ENCODE measurements around the gene RPP25.

RPP25 gene, protein sequence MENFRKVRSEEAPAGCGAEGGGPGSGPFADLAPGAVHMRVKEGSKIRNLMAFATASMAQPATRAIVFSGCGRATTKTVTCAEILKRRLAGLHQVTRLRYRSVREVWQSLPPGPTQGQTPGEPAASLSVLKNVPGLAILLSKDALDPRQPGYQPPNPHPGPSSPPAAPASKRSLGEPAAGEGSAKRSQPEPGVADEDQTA

GRCh38 chr15:74956648-74957475 is at the start of gene RPP25:
TSS of gene RPP25 (minus strand) at chr15:74956772. CDS start at chr15:74956583, 189 bp downstream.
- DNase-seq = no peak

DNA sequence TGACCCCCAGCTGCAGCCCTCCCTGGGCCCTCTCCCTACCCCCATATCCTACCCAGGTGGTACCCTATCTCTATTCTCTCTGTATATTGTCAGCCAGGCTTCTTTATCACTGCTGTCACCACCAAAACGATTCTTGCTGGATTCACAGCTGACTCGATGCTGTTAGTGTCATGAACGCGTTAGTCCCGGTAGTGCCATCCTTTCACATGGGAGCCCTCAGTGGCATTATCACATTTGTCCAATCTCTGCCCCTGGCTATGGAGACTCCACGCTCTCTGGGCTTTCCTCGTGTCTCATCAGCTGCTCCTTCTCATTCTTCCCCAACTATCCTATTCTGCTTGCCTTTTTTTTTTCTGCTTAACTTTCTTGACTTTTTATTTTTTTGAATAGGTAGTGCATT is 45.8 kb upstream of the RPP25 start:
- DNase-seq = no peak

GRCh38 chr15:75001310-75001709 is 44.7 kb upstream of the RPP25 start:
- DNase-seq = no peak

DNA sequence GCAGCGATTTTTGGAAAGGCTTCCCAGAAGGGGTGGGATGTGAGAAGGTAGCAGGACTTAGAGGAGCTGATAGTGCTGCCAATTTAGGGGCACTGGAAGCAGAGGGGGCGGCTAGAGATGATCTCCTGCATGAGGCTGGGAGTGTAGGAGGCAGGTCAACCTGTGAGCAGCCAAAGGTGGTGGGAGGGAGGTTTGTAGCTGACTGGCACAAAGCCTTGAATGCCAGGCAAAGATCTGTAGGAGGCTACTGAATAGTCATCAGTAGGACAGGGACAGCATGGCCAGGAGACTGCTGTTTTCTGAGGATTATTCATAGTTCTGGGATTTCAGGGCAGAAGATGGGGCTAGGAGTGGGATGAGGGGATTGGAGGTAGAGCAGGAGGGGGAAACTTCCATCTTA is 41.0 kb upstream of the RPP25 start:
- no peak for DNase-seq

GRCh38 chr15:74997141-74997540 is 40.6 kb upstream of the RPP25 start:
- DNase-seq = no peak

GRCh38 chr15:74995779-74996765 is 39.5 kb upstream of the RPP25 start:
- DNase-seq = no peak

DNA sequence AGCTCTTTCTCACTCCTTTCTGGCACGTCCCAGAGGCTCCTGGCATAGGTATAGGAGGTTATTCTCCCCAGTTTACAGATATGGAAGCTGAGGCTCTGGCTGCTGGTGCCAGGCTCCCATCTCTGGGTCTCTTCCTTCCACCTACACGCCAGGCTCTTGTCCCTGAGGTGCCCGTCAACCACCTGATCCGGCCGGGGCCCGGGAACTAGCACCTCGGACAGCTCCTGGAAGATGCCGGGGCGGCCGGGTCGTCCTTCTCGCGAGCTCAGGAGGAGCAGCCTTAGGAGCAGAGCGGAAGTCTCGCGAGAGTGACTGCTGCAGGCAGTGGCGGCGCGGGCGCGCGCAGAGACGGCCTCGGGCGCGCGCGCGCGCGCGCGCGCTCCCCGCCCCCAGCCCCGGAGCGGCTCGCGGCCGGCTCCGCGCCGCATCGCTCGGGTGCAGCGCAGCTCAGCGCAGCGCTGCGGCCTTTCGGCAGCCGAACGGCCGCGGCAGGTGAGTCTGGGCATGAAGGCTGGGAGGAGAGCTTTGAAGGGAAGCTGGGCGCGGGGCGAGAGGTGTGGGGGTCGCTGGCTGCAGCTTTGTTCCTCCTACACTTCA is 38.7 kb upstream of the RPP25 start, which contains the start of gene SCAMP5:
TSS of gene SCAMP5 (plus strand) at position 382 of the 597 bp plus-strand sequence. CDS start 16,277 bp downstream, outside the sequence.
- no peak for DNase-seq

DNA sequence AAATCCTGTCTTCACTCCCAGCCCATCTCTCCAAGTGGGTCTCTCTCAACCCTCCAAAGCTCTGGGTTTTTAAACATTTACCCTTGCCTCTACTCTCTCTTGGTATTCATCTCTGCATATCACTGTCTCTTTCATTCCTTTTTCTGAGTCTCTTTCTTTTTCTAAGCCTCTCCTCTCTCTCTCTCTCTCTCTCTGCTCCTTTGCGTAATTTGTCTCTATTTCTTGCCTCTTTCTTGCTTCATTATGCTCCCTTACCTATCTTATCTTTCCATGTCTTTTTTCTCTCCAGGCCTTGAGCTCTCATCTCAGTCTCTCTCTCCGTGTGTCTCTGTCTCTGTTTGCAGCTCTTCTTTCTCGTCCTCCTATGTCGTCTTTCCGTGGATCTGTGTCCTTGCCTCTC is 38.1 kb upstream of the RPP25 start:
- DNase-seq = no peak

- no peak for DNase-seq
Measured at GRCh38 chr15:74994236-74994635, 37.7 kb upstream of the RPP25 start.

GRCh38 chr15:74992619-74993018 is 36.0 kb upstream of the RPP25 start:
- DNase-seq = no peak

GRCh38 chr15:74989527-74989926 is 33.0 kb upstream of the RPP25 start:
- DNase-seq = no peak

DNA sequence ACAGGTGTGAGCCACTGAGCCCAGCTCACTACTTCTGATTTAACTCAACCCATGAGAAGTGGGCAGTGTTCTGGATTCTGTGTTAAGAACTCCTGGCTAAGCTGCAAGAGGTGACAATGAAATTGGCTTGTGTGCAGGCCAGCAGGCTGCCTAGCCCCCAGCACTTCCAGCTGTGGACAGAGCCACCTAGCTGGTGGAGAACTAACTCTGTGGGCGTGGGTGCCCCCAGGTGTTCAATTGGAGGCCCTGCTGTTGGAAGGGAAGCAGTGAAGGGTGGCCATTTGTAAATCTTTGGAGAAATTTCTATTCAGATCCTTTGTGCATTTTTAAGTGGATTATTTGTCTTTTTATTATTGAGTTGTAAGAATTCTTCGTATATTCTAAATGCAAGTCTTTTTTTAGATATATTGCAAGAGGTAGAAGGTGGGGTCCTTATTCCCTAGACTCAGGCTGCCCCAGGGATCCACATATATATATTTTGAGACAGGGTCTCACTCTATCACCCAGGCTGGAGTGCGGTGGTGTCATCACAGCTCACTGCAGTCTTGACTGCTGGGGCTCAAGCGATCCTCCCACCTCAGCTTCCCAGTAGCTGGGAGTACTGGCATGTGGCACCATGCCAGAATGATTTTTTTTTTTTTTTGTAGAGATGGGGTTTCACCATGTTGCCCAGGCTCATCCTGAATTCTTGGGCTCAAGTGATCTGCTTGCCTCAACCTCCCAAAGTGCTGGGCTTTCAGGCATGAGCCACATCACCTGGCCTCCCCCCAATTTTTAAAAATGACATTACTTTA is 31.6 kb upstream of the RPP25 start:
- DNase-seq = peak; percentile 60

DNA sequence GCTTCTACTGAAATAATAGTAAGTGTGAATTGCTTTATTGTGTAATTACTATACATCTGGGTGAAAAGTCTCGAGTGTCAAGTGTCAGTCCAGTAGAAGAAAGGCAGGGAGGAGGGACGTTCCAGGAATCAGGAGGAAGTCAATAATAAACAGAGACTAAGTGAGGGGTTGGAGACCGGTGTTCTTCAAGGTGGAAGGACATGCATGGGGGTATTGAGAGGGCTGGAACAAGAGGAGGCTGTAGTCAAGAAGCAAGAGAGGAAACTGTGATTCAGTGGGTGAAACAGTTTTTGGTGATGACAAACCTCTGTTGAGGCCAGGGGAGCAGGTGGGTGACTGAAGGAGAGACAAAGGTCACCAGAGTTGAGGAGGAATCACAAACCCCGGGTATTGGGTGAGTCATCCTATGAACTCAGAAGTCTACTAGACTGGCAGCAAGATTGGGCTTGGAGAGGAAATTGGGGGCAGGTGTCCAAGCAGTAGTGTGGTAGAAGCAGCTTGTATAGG is 27.2 kb upstream of the RPP25 start:
- peak; percentile 87 for DNase-seq

DNA sequence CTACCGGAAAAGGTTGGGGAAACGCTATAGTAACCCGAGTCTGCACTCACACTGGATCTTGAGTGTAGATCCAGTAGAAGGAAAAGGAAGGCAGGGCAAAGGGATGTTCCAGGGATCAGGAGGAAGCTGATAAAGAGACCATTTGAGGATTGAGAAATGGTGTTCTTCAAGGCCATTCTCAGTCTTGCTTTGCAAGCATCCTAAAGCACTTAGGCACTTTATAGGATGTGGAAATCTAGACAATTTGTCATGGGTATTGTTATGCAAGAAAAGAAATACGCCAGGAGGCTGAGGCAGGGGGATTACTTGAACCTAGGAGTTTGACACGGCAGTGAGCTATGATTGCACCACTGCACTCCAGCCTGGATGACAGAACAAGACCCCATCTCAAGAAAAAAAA is 25.6 kb upstream of the RPP25 start:
- DNase-seq = no peak

DNA sequence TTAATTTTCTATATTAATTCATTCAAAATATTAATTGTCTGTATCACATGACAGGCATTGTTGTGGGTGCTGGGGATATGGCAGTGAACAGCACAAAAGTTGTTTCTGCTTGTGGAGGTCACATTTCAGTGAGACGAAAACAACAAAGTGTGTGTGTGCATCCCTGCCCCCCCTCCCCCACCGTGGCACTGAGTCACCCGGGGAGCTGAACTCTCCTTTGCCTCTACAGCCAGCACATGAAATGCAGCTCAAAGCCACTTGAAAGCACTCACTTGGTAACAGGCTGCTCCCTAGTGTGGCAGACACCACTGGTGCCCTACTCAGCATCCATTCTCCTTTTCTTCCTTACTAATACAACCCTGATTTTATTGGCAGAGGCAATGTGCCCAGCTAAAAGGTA is 21.9 kb upstream of the RPP25 start:
- peak; percentile 55 for DNase-seq

- DNase-seq = no peak
Measured at GRCh38 chr15:74978077-74978476, 21.5 kb upstream of the RPP25 start.

DNA sequence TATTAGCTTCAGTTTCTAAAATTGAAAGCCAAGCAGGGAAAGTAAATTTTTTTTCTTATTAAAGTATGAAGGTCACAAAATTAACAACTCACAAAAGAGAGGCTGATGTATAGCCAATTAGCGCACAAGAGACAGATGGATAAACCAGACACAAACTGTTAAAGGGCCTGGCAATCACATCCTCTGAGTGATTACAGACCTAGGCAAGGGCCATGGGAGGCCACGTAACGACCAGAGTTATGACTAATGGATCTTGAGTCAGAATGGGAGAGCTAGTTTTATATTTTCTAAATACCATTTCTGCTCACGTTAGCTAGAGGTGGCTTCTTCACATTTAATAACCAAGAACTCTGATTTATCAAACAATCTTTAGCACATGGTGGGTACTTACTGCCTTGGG is 21.0 kb upstream of the RPP25 start:
- DNase-seq = no peak

DNA sequence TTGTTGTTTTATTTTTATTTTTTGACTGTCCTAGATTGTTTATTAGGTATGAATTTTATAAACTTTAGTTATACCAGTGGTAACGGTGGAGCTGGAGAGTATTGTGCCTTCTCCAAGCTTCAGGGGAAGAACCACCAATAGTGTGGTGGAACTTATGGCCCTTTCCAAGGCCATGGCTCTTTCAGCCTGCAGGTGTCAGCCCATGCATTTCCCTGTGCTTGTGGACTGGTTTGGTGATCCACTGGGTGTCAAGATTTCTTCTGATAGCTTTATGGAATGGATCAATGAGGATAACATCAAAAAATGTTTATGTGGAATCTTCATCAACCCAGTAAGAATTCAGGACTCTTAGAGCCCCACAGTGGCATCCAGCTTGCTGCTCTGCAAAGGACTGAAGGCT is 19.6 kb upstream of the RPP25 start:
- no peak for DNase-seq

- DNase-seq = no peak
Measured at GRCh38 chr15:74967670-74968069, 11.1 kb upstream of the RPP25 start.

GRCh38 chr15:74964794-74965193 is 8.2 kb upstream of the RPP25 start:
- no peak for DNase-seq

GRCh38 chr15:74963213-74963612 is 6.6 kb upstream of the RPP25 start:
- DNase-seq = no peak

DNA sequence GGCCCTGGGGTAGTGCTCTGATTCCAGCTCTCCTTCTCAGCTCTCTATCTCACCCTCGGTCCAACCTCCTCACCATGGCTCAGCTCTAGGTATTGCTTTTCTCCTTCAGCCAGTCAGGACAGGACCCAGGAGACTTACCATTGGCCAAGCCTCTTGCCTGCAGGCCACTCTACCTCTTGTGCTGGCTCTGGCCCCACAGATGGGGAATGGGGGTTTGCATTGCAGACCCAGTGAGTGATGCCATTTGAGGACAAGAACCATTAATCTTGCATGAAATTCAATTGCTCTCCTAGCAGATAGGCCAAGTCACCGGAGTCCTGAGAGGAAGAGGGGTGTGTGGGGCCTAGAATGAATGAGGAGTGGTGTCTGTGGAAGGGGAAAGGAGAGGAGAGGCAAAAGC is 6.1 kb upstream of the RPP25 start:
- DNase-seq = no peak

Data from NK-92 treated with Interleukin-12 subunit alpha and Interleukin-12 subunit beta, amount 100 ng/mL, for 24 hours (cell line).